HG03342 (cell line): ENCODE results near the gene ABCC3.
"Not testable (repeated sequence)": the region's sequence is repeated elsewhere in the genome, so short reads cannot be mapped to it uniquely, and the experiment has no call there.

Source experiments
- ATAC-seq: cut with Tn5 transposase; IDR thresholded peaks from one replicate; pipeline ENCODE4 v1.9.1; 2021; ENCODE audit warnings: mild to moderate bottlenecking, moderate library complexity; ENCODE audit not compliant: unreplicated experiment

Gene ABCC3

DNA sequence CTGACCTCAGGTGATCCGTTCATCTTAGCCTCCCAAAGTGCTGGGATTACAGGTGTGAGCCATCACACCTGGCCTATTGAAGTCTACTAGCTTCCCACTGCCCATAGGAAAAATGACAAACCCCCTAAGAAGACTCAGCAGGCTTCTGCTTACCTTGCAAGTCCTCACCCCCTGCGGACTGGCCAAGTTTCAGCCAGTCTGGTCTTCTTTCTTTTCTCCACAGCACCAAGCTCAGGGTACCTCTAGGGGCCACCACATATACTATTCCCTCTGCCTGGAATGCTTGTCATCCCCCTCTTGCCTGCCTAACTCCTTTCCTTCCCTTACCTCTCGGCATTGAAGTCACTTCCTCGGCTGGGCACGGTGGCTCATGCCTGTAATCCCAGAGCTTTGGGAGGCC is 31.2 kb downstream of the ABCC3 start:
- ATAC-seq, result no peak

DNA sequence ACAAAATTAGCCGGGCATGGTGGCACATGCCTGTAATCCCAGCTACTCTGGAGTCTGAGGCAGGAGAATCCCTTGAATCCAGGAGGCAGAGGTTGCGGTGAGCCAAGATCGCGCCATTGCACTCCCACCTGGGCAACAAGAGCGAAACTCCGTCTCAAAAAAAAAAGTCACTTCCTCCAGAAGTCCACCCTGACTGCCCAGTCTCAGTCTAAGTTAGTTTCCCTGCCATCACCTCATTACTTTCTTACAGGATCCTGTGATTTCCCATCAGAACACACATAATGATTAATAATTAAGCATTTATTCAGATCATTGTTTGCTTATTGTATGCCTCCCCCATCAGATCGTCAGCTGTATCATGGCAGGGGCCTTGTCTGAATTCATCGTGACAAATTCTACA is 31.6 kb downstream of the ABCC3 start:
- ATAC-seq, result no peak

- no peak for ATAC-seq
These were observed 32.8 kb downstream of the ABCC3 start for GRCh38 chr17:50667259-50668024.

DNA sequence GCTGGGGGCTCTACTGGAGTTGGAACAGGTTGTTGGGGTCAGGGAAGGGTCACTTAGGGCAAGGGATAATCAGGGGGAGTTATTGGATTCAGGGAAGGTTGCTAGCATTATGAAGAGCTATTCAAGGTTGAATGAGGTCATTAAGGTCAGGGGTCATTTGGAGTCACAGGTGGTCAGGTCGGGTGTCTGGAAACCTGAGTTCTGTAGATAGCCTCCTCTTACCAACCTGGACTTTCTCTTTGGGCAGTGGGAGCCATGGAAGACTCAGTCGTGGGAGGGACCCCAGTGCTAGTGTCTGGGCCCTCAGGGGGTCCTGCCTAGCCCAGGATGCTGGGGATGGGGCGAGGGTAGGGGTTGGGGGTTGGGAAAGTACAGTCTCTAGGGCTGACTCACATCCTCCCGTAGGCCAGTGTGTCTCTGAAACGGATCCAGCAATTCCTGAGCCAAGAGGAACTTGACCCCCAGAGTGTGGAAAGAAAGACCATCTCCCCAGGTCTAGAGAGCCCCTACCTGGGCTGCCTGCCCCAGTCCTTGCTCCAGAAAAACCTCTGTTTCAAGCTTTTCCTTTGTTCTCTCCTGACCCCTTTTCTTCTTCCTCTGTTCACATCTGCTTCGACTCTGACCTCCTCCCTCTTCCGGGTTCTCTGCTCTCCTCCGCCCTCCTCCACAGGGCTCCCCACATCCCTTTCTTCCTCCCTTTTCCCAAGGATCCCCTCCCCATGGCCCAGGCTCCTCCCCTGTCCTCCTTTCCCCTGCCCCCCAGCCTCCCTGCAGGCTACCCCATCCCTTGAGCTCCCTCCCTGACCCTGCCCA is 33.5 kb downstream of the ABCC3 start:
- no peak for ATAC-seq

DNA sequence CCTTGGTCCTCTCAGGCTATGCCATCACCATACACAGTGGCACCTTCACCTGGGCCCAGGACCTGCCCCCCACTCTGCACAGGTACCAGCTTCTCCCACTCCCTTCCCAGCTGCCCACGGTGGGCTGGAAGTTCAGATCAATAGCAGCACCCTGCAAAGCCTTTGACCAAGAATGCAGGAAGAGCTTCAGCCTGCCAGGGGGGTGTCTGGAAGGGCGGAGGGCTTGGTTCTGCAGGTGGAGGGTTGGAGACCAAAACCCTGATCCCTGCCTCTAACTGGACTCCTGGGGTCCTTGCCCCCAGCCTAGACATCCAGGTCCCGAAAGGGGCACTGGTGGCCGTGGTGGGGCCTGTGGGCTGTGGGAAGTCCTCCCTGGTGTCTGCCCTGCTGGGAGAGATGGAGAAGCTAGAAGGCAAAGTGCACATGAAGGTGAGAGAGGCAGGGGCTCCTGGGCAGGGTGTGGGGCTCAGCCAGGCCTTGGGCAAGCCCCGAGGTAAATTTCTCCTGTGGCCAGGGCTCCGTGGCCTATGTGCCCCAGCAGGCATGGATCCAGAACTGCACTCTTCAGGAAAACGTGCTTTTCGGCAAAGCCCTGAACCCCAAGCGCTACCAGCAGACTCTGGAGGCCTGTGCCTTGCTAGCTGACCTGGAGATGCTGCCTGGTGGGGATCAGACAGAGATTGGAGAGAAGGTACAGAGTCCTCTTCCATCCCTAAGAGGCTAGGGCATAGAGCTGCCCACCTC is 34.3 kb downstream of the ABCC3 start:
- ATAC-seq, result no peak

DNA sequence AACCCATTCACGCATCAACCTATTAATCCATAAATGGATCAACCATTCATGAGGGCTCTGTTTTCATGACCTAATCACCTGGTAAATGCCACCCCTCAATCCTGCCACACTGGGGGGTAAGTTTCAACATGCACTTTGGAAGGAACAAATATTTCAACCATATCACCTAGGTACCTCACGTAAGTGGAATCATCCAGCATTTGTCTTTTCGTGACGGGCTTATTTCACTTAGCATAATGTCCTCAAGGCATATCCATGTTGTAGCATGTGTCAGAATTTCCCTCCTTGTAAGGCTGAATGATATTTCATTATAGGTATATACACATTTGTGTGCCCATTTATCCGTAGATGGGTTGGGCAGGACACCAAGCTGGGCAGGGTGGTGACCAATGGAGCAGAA is 37.4 kb downstream of the ABCC3 start:
- ATAC-seq, result no peak

DNA sequence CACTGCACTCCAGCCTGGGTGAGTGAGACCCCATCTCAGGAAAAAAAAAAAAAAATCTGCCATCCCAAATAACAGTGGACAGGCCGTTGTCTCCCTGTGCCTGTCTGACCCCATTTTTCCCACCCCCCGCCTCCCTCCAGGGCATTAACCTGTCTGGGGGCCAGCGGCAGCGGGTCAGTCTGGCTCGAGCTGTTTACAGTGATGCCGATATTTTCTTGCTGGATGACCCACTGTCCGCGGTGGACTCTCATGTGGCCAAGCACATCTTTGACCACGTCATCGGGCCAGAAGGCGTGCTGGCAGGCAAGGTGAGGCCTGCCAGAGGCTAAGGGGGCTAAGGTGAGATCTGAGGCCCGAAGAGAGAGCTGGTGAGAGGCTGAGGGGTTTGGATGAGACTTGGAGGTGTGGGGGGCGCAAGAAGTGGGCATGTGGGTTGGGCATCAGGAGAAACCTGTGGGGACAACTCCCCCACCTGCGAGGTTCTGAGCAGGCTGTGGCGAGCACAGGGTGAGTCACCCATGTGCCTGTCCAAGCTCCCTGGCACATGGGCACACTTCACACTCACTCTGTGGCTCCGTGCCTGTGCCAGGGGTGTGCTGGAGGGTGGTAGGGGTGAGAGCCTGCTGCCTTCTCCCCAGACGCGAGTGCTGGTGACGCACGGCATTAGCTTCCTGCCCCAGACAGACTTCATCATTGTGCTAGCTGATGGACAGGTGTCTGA is 38.3 kb downstream of the ABCC3 start:
- no peak for ATAC-seq

DNA sequence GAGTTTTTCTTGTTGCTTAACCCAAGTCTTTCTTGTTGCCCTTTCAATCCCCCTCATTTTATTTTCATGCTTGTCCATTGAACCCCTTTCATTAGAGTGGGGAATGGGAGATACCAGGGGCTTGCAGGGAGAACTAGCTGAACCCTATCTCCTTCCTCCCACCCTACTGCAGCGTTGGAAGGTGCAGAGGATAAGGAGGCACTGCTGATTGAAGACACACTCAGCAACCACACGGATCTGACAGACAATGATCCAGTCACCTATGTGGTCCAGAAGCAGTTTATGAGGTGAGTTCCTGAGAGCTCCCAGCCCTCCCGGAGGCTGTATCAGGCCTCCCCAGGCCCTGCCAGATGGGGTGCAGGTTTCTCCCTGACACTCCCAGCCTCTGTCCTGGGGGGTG is 40.5 kb downstream of the ABCC3 start:
- ATAC-seq, result no peak

- ATAC-seq, result no peak
These were observed 40.9 kb downstream of the ABCC3 start for GRCh38 chr17:50675627-50676026.

DNA sequence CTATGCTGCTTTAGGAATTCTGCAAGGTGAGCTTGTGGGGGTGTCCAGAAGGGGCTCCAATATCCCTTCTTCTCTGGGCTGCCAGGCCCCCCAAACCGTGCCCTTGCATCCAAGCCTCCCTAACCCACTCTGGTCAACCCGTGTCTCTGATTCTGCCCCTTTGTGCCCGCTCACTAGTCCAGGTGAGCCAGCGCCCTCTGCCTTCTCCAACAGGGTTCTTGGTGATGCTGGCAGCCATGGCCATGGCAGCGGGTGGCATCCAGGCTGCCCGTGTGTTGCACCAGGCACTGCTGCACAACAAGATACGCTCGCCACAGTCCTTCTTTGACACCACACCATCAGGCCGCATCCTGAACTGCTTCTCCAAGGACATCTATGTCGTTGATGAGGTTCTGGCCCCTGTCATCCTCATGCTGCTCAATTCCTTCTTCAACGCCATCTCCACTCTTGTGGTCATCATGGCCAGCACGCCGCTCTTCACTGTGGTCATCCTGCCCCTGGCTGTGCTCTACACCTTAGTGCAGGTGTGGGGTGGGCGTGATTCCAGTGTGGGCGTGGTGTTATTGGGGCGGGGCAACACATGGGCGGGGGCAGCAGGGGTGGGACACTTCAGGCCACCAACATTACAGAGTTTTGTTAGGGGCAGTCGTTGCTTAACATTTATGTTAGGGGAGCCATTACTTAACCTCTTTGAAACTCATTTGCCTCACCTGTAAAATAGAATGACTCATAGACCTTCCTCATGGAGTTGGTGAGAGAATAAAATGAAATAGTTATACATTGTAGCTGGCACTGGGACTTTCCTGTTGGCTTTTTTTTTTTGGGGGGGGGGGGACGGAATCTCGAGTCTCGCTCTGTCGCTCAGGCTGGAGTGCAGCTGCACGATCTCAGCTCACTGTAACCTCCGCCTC is 41.6 kb downstream of the ABCC3 start:
- ATAC-seq, result no peak

- ATAC-seq, result no peak
These were observed 43.2 kb downstream of the ABCC3 start for GRCh38 chr17:50677851-50678375.

DNA sequence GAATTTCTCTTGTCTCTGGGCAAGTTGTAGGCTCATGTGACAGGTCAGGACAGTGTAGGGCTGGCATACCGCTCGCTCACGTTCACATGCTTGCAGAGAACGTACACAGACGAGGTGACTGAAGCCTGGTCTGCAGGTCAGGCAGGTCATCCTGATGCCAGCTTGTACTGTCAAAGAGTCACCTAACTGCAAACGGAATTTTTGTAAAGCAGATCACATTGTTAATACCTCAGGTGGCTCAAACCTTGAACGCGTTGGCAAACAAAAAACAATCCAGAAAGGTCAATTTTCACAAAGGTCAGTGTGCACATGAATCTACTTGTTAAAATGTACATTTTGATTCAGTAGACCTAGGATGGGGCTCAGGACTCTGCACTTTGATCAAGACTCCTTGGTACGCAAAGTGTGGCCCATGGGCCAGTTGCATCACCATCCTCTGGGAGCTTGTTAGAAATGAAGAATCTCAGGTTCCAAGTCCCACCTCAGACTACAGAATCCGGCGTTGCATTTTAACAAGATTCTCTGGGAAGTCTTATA is 44.4 kb downstream of the ABCC3 start:
- no peak for ATAC-seq

DNA sequence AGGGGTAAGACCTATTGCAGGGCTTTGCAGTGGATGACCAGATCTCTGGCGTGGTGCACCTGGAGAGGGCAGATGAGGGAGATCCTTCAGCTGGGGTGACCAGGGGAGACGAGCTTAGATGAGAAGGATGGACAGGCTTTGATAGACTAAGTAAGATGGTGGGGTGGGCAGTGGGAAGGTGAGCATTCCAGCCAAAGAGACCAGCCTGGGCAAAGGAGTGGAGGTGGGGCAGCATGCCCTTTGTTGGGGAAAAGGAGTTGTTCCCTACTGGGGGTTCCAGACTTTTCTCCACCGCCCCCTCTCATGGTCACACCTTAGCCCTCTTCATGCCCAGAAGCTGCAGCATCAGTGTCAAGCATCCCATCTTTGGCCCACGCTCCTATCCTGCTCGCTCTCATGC is 45.4 kb downstream of the ABCC3 start:
- no peak for ATAC-seq

GRCh38 chr17:50680543-50681262 is 46.0 kb downstream of the ABCC3 start:
- ATAC-seq, result not testable (repeated sequence)

DNA sequence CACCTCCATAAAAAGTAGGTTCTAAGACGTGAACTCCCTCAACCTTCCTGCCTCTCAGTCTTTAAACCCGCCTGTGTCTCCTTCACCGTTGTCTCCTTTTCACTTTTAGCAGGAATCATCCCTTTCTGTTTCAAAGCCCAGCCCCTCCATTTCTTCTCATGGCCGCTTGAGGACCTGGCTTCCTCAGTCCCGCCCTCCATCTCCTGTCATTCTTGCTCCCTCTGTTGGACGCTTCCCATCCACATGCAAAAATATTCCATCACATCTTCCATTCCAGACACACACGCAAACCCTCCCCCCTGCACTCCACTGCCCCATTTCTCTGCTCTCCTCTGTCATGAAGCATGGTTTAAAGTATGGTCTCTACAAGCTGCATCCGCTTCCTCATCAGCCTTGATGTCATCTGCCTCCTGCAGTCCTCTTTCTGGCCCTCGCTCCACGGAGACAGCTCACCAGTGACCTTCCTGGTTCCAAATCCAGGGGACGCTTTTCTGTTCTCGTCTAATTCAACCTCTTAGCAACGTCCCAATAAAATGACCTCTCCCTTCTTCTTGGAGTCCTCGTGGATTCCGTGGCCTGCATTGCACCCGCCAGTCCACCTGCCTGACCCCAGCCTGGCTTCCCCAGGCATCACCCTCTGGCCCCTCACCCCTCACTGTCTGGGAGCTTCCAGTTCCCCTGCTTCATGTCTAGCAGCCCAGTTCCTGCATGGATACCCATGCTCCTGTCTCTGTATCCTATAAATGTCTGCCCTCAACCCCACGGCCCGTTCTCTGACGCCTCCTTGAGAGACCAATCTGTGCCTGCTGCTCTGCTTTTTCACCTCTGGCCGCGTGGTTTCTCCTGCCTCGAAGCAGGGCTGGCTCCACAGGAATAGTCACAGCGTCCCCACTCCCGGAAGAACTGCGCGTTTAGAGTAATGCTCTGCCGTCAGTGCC is 46.9 kb downstream of the ABCC3 start:
- no peak for ATAC-seq

GRCh38 chr17:50682441-50682840 is 47.8 kb downstream of the ABCC3 start:
- no peak for ATAC-seq

GRCh38 chr17:50682938-50683337 is 48.3 kb downstream of the ABCC3 start:
- ATAC-seq, result no peak
